Measurements from ENCODE around the gene PILRA.
"Not testable (repeated sequence)": the region's sequence is repeated elsewhere in the genome, so short reads cannot be mapped to it uniquely, and the experiment has no call there.

PILRA gene

GRCh38 chr7:100434297-100435144, 61.2 kb downstream of the PILRA start:
- no peak for DNase-seq (ENCODE audit: low spot score)

DNA sequence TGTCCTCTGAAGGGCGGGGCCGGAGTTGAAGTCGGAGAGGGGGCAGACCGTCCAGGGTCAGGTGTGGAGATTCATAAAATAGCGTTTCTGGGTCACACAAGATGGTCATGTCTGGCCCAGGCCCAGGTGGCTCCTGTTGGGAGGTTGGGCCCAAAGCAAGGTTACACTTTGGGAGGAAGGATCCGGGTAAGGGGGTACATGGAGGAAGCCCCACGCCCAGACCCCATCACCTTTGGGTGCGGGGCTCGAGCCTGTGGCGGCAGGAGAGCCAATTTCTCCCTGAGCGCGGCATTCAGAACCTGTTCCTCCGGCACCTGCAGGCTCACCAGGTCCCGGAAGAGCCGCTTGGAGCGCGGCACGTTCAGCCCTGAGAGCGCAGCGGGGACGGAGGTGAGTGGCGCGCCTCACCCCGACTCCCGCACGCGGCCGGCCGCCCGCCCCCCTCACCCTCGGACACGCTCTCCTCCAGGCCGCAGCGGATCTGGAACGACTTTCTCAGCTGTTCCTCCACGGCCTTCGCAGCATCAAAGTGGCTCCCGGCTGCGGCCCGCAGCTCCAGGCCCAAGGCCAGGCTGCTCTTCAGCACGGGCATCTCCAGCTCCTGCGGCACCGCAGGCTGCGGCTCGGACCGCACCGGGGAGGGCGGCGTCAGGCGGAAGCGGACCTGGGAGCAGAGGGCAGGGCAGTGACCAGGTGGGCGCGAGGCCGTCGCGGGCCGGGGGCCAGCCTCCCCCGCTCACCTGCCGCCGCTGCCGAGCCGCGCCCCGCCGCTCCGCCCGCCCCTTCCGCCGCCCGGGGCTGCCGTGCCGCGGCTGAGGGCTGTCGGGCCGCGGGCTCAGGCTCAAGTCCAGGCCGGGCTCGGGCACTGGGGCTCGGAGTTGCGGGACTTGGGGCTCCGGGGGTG, 62.4 kb downstream of the PILRA start:
- DNase-seq (ENCODE audit: low spot score): no peak

GRCh38 chr7:100437150-100438100, 64.1 kb downstream of the PILRA start:
- no peak for DNase-seq (ENCODE audit: low spot score)

DNA sequence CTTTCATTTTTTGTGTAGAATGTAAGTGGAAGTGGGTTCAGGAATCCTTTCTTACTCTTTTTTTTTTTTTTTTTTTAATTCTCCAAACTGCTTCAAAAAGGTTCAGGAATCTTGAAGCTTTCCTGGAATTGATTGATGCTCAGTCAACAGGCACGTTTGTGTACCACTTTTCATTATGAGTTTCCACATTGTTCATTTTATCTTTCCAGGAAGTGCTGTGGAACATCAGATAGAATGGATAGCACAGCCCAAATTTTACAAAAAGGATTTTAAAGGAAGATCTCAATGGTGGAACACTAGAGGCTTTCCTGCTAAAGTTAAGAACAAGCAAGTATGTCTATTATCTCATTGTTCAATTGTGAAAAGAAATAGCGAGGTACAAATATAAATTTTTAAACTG, 64.9 kb downstream of the PILRA start:
- no peak for DNase-seq (ENCODE audit: low spot score)

DNA sequence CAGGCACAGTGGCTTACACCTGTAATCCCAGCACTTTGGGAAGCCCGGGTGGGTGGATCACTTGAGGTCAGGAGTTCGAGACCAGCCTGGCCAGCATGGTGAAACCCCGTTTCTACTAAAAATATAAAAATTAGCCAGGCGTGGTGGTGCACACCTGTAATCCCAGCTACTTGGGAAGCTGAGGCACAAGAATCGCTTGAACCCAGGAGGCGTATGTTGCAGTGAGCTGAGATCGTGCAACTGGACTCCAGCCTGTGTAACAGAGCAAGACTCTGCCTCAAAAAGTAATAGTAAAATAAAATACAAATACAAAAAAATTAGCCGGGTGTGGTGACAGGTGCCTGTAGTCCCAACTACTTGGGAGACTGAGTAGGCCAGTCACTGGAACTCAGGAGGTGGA, 65.4 kb downstream of the PILRA start:
- not testable (repeated sequence) for DNase-seq (ENCODE audit: low spot score)

- not testable (repeated sequence) for DNase-seq (ENCODE audit: low spot score)
Observed at GRCh38 chr7:100439244-100439643, 66.0 kb downstream of the PILRA start.

DNA sequence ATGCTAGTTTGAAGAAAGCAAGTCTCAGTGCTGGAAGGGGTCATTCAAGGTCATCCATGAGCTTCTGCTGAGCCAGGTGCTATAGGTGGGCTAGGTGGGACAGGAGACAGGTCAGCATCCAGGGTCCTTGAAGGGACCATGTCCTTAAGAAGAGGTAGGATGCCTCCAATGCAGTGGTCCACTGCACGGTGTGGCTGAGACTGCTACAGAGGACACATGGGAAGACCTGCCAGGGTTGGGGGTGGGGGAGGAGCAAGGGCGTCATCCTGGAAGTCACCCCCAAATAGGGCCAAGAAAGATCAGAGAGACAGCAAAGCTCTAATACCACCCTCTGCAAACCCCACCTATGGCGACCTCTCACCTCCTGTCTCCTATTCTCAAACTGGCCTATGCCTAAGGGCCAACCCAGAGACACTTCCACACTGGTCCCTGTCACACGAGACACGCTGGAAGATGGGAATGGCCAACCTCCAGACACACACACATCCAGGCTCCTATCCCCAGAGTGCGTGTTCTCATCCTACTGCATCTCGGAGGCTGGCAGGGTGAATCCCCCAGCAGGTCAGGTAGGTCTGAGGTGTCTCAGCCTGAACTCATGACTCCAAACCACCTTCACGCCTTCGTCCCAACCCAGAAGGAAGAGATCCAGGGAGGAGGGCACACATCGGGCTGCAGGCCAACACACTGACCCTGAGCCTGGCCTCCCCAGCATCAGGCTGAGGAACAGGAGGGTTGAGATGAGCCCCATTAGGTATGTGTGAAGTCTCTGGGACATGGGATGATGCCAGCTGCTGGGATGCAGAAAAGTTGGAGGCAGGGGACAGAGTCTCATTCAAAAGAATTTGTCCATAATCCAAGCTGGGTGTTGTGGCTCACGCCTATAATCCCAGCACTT, 68.6 kb downstream of the PILRA start:
- no peak for DNase-seq (ENCODE audit: low spot score)

DNA sequence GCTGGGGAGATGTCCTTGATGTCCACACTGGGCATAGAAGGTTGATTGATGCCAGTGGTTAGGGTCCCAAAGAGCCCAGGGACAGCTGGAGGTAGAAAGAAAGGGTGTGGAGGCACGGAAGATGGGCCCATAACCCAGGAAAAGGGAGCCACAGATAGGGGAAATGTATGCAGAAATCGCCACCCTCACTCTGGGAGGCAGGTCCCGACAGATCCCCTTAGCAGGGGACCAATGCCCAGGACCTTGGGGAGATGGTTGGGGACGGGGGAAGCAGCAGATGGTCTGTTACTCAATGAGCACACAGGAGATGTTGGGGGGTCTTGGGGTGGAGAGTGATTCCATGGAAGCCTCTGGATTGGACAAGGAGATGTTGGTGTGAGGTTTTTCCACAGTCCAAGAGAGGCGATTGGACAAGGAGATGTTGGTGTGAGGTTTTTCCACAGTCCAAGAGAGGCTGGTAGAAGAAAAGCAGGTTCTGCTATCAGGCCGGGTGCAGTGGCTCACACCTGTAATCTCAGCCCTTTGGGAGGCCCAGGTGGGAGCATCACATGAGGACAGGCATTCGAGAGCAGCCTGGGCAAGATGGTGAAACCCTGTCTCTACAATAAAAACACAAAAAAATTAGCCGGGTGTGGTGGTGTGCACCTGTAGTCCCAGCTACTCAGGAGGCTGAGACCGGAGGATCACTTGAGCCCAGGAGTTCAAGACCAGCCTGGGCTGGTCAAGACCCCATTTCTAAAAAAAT, 70.0 kb downstream of the PILRA start:
- DNase-seq (ENCODE audit: low spot score): no peak

DNA sequence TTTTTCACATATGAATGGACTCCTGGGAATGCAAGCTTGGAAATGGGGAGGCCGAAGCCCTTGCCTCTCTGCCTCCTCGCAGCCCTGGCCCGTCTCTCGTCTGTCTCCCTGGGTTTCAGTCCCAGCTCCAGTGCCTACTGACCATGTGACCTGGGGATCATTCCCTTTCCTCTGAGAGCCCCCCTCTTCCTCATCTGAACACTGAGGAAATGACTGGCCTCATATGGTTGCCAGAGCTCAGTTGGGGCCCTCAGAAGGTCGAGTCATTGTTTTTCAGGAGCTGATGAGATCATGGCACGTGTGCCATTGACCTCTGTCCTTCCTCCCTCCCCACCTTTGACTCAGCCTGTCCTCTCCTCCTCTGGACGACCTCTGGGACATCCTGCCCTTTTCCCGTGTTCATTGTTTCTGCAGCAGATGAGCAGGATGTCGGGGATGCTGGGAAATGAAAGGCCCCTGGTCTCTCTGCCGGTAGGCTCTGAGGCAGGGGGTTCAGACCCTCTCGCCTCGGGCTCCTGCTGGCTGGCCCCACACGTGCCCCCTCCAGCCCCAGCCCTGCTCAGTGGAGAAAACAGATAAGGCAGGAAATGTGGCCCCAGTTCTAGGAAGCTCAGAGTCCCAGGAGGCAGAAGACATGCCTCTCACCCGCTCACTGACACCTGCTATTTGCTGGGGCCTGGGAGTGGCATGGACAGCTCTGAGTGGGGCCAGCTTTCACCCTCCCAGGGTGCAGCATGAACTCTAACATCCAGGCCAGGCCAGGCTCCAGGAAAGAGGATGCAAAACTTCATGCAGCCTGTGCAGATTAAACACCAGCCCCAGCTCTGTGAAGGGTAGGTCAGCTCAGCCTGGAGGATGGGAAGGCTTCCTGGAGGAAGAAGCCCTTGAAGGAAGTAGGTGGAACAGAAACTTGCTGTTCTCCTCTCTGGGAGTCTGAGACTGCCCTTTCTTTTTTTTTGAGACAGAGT, 71.3 kb downstream of the PILRA start:
- DNase-seq (ENCODE audit: low spot score): peak; percentile 96

DNA sequence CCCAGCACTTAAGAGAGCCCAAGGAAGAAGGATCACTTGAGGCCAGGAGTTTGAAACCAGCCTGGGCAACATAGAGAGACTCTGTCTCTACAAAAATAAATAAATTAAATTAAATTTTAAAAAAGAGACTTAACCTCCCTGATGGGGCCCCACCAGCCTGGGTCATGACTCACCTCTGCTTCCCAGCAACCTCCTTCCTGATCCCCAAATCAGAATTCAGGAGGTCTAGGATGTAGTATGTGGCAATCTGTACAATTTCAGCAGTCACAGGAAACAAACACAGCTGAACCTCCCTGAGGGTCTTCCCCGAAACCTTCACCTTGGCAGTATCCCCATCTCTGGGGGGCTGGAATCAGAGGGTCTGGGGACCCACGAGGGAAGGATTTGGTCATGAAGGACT, 72.8 kb downstream of the PILRA start:
- no peak for DNase-seq (ENCODE audit: low spot score)

- not testable (repeated sequence) for DNase-seq (ENCODE audit: low spot score)
Observed at GRCh38 chr7:100447363-100447762, 74.1 kb downstream of the PILRA start.

GRCh38 chr7:100449190-100449795, 76.0 kb downstream of the PILRA start:
- no peak for DNase-seq (ENCODE audit: low spot score)

Data from kidney capillary endothelial cell (primary cell).